GM18526 (cell line): ENCODE data around the gene GLRA1.

ENCODE experiments used
- POLR2A ChIP-seq: IDR thresholded peaks from 3 replicates; pipeline ENCODE4 v1.6.1; 2011; ENCODE audit not compliant: insufficient read length; ENCODE audit errors: extremely low read depth

The GLRA1 gene

GRCh38 chr5:151935135-151935695 is 10.6 kb upstream of the GLRA1 start:
- no peak for TF ChIP-seq POLR2A

DNA sequence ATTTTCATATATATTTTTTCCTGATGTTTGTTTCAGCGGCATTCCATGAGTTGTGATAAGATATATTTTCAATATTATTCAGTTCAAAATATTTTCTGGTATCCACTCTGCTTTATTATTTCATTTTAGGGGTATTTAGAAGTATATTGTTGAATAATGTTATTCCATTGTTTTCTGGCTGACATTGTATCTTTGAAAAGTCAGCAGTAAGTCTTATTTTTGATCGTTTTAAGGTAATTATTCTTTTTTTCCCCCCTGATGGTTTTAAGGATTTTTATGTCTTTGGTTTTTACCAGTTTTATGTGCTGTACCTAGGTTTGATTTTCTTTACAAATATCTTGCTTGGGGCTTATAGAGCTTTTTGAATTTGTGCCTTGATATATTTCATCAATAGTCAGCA is 6.6 kb upstream of the GLRA1 start:
- no peak for TF ChIP-seq POLR2A

DNA sequence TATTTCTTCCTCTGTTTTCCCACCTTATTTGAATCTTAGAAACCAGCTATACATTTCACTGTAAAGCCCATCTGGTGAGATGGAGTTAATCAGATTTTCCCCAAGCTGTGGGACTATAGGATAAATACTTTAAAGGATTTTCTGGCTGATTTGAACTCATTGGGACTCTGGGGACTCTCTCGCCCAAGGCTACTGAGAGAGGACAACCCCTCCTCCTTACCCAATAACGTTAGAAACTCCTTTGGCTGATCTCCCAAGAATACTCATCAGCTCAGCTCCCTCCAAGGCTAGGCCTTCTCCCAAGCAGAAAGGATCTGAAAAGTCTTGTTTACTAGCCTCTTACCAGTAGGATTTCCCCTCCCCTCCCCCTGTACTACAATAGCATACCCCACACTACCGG is 1.5 kb upstream of the GLRA1 start:
- TF ChIP-seq POLR2A: no peak

DNA sequence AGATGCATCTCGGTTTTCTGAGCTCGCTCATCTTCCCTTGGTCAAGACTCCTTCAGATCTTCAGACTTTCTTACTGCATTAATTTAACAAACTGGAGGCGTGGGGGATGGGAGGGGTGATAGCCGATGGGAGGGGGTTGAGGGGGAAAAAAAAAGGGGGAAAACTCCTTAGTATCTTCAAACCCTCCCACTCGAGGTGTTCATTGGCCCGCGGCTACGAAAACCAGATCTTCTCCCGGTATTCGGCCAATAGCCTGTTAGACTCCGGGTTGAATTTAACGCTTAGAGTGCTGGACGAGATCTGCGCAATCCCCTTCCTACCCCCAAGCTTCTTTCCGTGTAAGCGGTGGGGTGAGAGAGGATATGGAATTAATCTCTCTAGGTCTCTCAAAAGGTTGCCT is 689 bp upstream of the GLRA1 start:
- TF ChIP-seq POLR2A: no peak

- no peak for TF ChIP-seq POLR2A
Measured at GRCh38 chr5:151923866-151924476, 680 bp downstream of the GLRA1 start.

DNA sequence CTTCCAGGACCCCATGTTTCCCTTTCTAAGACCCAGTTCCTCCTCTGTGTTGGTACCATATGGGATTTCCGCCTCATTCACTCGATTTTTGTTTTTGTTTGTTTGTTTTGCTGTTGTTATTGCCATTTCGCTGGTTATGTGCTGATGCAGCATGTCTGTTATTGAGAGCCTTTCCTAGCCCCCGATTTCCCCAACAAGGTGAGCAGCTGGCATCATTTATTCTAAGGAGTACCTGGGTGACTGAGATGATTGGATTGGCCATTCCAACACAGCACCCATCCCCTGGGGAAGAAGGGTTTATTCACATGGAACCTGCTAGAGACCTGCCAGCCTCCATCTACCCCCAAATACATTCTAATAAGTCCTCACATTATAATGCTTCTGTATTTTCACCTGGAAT is 2.7 kb downstream of the GLRA1 start:
- no peak for TF ChIP-seq POLR2A

- no peak for TF ChIP-seq POLR2A
Measured at GRCh38 chr5:151917904-151918303, 6.7 kb downstream of the GLRA1 start.

GRCh38 chr5:151913425-151913824 is 11.2 kb downstream of the GLRA1 start:
- no peak for TF ChIP-seq POLR2A

DNA sequence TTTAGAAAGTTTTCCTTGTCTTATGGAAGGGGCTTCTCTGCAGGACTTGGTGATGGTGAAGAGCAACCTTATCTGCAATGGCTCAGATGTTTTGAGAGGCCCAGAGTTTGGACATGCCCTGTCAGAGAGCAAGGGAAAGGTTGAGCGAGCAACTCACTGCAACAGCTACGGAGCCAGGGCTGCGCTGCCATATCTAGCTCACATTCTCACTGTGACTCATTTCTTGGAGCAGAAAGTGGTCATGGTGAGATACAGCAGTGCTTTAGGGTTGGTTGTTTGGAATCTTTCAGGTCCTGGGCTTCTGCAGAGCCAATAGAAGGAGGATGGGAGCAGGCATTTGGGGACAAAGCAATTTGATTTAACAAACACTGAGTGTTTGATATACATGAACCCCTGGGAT is 12.3 kb downstream of the GLRA1 start:
- no peak for TF ChIP-seq POLR2A

- no peak for TF ChIP-seq POLR2A
Measured at GRCh38 chr5:151911011-151911410, 13.6 kb downstream of the GLRA1 start.

DNA sequence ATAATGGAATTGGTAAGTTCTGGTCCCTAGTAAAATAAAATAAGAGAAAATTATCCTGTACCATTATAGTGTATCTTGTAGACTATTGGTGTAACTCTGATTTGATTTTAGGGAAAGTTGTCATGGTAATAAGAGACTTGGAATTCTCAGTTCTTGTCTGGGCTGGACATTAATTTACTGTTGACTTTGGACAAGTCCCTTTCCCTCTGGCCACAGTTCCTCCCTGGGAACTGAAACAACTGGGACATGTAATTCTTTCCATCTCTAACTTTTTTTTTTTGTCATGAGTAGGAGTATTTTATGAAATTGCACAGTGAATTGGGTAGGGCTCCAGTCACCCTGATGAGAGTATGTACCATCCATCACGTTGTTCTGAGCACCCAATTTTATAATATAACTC is 15.0 kb downstream of the GLRA1 start:
- no peak for TF ChIP-seq POLR2A

GRCh38 chr5:151906246-151906645 is 18.4 kb downstream of the GLRA1 start:
- TF ChIP-seq POLR2A: no peak

GRCh38 chr5:151905557-151905961 is 19.1 kb downstream of the GLRA1 start:
- TF ChIP-seq POLR2A: no peak

DNA sequence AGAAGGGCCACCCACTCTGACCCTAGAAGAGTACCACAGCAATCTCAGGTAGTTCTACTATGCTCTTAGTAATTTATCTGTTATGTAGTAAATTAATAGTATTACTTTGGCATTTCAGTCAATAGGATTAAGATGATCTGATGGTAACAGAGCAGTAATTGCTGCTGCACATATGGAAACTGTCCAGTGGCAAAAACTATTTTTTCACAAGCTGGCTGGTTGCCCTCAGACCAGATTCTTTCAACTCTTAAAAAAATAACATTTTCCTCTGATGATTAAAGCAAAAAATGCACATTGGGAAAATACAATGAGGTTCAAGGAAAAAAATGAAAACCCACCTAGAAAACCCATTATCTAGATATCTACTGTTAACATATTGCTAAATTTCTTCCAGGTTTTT is 19.7 kb downstream of the GLRA1 start:
- TF ChIP-seq POLR2A: no peak

GRCh38 chr5:151904127-151904526 is 20.5 kb downstream of the GLRA1 start:
- no peak for TF ChIP-seq POLR2A

- no peak for TF ChIP-seq POLR2A
Measured at GRCh38 chr5:151903243-151903653, 21.4 kb downstream of the GLRA1 start.

GRCh38 chr5:151902215-151902614 is 22.4 kb downstream of the GLRA1 start:
- TF ChIP-seq POLR2A: no peak

DNA sequence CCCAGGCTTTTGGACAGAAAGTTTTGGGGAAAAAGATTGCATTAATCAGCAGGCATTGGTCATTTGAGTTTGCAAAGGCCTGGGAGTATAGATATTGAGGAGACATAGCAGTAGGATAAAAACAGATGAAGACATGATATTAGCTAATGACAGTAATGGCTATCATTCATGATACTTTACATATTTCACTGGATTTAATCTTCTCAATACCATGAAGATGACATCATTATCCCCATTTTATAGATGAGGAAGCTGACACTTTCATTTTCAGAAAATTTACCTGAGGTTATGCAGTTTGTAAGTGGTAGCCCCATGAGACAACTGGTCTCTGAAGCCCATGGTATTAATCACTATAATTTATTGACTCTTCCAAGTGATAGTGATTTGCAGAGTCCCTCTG is 23.0 kb downstream of the GLRA1 start:
- no peak for TF ChIP-seq POLR2A

DNA sequence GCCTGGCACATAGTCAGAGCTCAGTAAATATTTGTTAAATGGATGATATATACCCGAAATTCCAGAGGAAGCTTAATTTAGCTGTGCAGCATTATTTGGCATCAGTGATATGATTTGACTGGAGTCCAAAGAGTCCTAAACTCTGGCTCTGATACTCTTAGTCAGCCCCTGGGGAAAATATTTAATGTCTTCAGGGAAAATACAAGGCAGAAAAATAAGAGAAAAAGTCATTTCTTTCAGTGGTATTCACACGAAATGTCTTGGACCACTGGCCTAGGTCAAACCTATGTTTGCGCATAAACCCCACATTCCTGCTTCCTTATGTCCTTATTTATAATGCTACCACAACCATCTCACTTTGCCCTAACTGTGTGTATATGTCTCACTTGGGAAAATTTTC is 23.8 kb downstream of the GLRA1 start:
- no peak for TF ChIP-seq POLR2A
